Muscle layer of duodenum (tissue), 2 donors: ENCODE measurements around the gene TTLL6.

ENCODE experiments used
- H3K27ac ChIP-seq: one replicate; pipeline ENCODE4 v1.7.0; 2013; ENCODE audit warnings: mild to moderate bottlenecking, low read length
- H3K27me3 ChIP-seq: one replicate; pipeline ENCODE4 v1.7.0; 2013; ENCODE audit warnings: low read depth, mild to moderate bottlenecking, control low read depth, low read length
- H3K36me3 ChIP-seq, 2 donors: one replicate each; pipeline ENCODE4 v1.7.0; 2013; ENCODE audit warnings: low read length in 2 of 2, control low read depth in 1 of 2, mild to moderate bottlenecking in 1 of 2; ENCODE audit not compliant: insufficient read depth in 2 of 2, control insufficient read depth in 1 of 2
- H3K4me1 ChIP-seq, 2 donors: one replicate each; pipeline ENCODE4 v1.7.0; 2013; ENCODE audit warnings: low read length in 2 of 2, mild to moderate bottlenecking in 2 of 2, control low read depth in 1 of 2, moderate library complexity in 1 of 2; ENCODE audit not compliant: insufficient read depth in 2 of 2, control insufficient read depth in 1 of 2
- H3K4me3 ChIP-seq, 2 donors: one replicate each; pipeline ENCODE4 v1.7.0; 2013; ENCODE audit warnings: low read length in 2 of 2, low read depth in 1 of 2, mild to moderate bottlenecking in 1 of 2
- H3K9me3 ChIP-seq, 2 donors: one replicate each; pipeline ENCODE4 v1.7.0; 2013; ENCODE audit warnings: low read length in 2 of 2, control low read depth in 1 of 2, mild to moderate bottlenecking in 1 of 2; ENCODE audit not compliant: control insufficient read depth in 1 of 2
- donor health status: healthy.

Gene TTLL6

DNA sequence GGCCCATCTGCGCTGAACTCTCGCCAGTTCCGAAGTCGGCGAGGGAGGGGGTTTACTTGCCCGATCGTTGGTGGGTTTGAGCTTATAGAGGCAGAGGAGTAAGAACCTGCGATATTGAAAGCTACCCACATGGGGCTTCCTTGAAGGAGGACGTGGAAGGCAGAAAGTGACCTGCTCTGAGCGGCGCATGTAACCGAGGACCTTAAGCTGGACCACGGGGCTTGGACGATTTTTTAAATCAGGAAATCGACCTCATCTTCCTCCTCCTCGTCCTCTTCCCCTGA lies 92.1 kb downstream of the TTLL6 start:
- peaks cover 92% of the 10 kb centered on the region for H3K27me3 ChIP-seq
- no peaks in the 10 kb centered on the region for H3K36me3 ChIP-seq
- no peaks in the 10 kb centered on the region for H3K9me3 ChIP-seq
- peaks cover 5 to 45% of the 10 kb centered on the region in 2 donors for H3K4me1 ChIP-seq
- no peak overlapping the region for H3K27ac ChIP-seq
- peak overlapping the region; percentile 30 to 47 for H3K4me3 ChIP-seq

GRCh38 chr17:48724251-48725003 lies 92.6 kb downstream of the TTLL6 start:
- peaks cover 5 to 44% of the 10 kb centered on the region in 2 donors for H3K4me1 ChIP-seq
- no peaks in the 10 kb centered on the region for H3K36me3 ChIP-seq
- no peak overlapping the region for H3K27ac ChIP-seq
- H3K9me3 ChIP-seq, result no peaks in the 10 kb centered on the region
- H3K27me3 ChIP-seq, result peaks cover 92% of the 10 kb centered on the region
- peak overlapping the region; percentile 30 to 47 for H3K4me3 ChIP-seq

- no peak overlapping the region for H3K4me3 ChIP-seq
- H3K27ac ChIP-seq, result no peak overlapping the region
- peaks cover 5 to 46% of the 10 kb centered on the region in 2 donors for H3K4me1 ChIP-seq
- H3K9me3 ChIP-seq, result no peaks in the 10 kb centered on the region
- H3K36me3 ChIP-seq, result no peaks in the 10 kb centered on the region
- H3K27me3 ChIP-seq, result peaks cover 92% of the 10 kb centered on the region
Observed at GRCh38 chr17:48723423-48724250, 93.4 kb downstream of the TTLL6 start.

DNA sequence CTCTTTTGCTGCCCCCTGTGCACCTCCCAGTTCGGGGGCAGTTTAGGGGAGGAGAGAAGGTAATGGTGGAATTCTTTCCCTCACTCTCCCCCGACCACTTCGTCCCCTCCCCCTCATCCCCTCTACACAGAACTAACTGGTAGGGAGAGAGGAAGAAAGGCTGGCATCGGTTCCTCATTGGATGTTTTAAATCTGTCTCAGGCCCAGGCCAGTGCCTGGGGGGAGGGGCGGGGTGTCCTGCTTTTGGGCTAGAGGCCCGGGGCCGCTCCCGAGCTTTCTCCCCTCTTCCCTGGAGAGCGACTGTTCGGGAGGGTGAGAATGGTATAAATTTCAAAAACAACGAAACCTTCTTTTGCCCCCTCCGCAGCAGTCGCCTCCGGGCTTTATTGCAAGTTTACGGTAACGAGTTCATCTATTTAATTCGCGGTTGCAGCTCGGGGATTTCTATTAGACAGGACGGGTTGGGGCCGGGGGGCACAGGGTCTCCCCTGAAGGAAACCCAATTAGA lies 94.1 kb downstream of the TTLL6 start, which contains the start of gene PRAC2:
PRAC2 (plus strand) TSS at position 271 of the 508 bp plus-strand sequence. CDS start 1,226 bp downstream, outside the sequence.
- no peaks in the 10 kb centered on the region for H3K9me3 ChIP-seq
- H3K27ac ChIP-seq, result no peak within 1 kb of the TSS
- peaks cover 5 to 43% of the 10 kb centered on the region in 2 donors for H3K4me1 ChIP-seq
- no peak within 1 kb of the TSS for H3K4me3 ChIP-seq
- no peaks in the 10 kb centered on the region for H3K36me3 ChIP-seq
- peaks cover 92% of the 10 kb centered on the region for H3K27me3 ChIP-seq

GRCh38 chr17:48722201-48722907 lies 94.7 kb downstream of the TTLL6 start, which contains the start of gene PRAC1:
PRAC1 (minus strand) TSS chr17:48722518; CDS start chr17:48722392, 126 bp downstream.
- Histone ChIP-seq H3K27me3 (peaks cover 92% of the 10 kb centered on the region), H3K4me3 (no peak within 1 kb of the TSS), H3K9me3 (no peaks in the 10 kb centered on the region), H3K4me1 (peaks cover 5 to 43% of the 10 kb centered on the region in 2 donors), H3K27ac (no peak within 1 kb of the TSS), H3K36me3 (no peaks in the 10 kb centered on the region)

DNA sequence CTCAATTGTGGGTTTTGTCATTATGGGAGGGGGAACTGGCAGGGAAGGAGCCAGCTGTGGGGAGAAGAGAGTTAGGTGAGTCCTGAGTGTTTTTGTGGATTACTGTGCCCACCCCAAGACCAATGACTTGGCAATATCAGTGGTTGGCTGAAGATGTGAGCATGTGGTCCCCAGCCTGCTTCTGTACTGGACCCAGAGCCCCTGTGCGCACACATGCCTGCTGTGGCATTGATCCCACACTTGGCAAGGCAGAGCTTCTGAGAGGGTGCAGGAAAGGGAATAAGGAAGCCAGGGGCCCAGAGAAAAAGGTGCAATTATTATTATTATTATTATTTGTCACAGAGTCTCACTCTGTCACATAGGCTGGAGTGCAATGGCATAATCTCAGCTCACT lies 96.0 kb downstream of the TTLL6 start:
- Histone ChIP-seq H3K9me3 (no peaks in the 10 kb centered on the region), H3K27ac (no peak overlapping the region), H3K4me3 (no peak overlapping the region), H3K36me3 (no peaks in the 10 kb centered on the region), H3K27me3 (peaks cover 88% of the 10 kb centered on the region), H3K4me1 (peaks cover 5 to 43% of the 10 kb centered on the region in 2 donors)

DNA sequence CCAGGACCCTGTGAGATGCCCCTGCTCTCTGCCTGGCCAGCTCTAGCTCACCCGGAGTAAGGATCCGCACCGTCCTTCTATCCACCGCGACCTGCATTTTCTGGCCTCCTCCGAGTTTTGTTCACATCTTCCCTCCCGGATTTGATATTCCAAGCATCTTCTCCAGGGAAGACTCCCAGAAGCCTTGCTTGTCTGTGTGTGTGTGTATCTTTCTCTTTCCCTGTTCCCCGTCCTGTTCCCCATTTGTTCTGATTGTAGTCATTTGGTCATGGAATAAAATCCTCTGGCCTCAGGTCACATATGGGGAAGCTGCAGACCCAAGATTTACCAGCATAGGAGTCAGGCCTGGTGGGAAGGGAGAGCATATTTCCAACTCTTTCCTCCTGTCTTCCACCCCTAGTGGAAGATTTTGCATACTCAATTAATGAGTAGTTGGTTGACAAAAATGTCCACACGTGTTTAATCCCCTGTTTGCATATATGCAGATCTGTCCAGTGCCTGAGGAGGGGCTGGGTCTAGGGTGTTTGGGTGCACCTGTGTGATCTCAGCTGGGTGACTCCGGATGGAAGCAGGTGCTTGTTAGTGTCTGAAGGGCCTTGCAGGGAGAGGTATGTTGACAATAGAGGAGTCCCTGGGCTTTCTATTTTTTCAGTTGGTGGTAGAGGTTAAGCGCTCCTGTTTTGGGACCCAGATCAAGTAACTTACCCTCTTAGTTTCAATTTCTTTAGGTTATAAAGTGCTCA lies 96.6 kb downstream of the TTLL6 start:
- Histone ChIP-seq H3K9me3 (no peaks in the 10 kb centered on the region), H3K4me1 (peaks cover 5 to 41% of the 10 kb centered on the region in 2 donors), H3K27me3 (peaks cover 84% of the 10 kb centered on the region), H3K36me3 (no peaks in the 10 kb centered on the region), H3K4me3 (no peak overlapping the region), H3K27ac (no peak overlapping the region)

- Histone ChIP-seq H3K4me3 (no peak overlapping the region), H3K9me3 (no peaks in the 10 kb centered on the region), H3K27me3 (peaks cover 77% of the 10 kb centered on the region), H3K36me3 (no peaks in the 10 kb centered on the region), H3K27ac (no peak overlapping the region), H3K4me1 (peaks cover 5 to 34% of the 10 kb centered on the region in 2 donors)
Observed at GRCh38 chr17:48719642-48720265, 97.3 kb downstream of the TTLL6 start.

DNA sequence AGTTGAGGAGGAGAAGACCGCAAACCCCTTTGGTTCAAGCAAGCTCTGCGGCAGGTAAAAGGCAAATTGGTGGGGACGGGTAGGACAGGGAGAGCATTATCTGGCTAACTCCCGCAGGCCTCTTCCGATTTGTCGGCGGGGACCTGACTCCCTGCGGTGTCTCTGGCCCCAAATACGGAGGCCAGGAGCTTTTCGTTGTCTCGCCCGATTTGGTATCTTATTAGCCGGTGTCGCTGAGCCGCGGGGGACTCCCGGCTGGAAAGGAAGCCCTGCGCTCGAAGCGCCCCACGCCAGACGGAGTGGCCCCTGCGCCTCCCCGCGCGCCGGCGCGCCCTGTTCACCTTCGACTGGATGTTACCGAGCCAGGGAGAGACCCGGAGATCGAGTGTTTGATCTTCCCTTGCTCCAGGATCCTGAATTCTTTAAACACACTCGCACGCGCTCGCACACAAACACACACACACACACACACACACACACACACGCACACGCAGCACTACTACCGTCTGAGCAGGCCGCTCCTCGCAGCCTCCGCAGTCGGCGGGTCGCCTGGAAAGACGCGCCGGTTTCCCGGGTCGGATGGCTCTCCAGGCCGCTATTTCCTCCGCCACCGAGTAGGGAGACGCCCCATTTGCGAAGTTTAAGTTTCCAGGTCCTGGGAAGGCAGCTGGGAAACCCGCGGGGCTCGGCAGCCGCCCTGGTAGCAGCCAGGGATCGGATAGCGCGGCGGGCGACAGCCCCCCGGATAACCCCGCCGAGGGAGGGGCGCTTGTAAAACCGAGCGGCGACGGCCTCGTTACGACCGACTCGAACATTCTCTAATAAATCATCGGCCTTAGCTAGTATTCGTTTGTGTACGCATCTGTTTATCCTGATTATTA lies 98.0 kb downstream of the TTLL6 start:
- H3K27me3 ChIP-seq, result peaks cover 75% of the 10 kb centered on the region
- no peaks in the 10 kb centered on the region for H3K9me3 ChIP-seq
- H3K4me3 ChIP-seq, result no peak overlapping the region
- H3K27ac ChIP-seq, result no peak overlapping the region
- H3K4me1 ChIP-seq, result peaks cover 4 to 26% of the 10 kb centered on the region in 2 donors
- no peaks in the 10 kb centered on the region for H3K36me3 ChIP-seq
